ENCODE data around the gene REEP3. TPM values are rescaled to one million over a fixed set of nuclear protein-coding genes. Genes with fewer than 3 reads are reported as not detected.

Gene REEP3
- total and polyA plus RNA-seq, 2 of the 8 experiments (the other 6 are each of a cell fraction or from before 2014, with no cell fraction given) = 5.8 to 31.5 TPM

- no peak overlapping the region for H2BK20ac ChIP-seq (ENCODE audit: low read length)
- H3K4me3 ChIP-seq (ENCODE audit: extremely low read depth in 1 of 4, insufficient read depth in 2 of 4, low read depth in 3 of 4, low read length in 4 of 4) = no peak overlapping the region
- CTCF ChIA-PET (ENCODE audit: partially characterized antibody) = interaction anchor here (0.6 kb wide), 1 partner anchor 244 kb away, joined by 4 read pairs; no protein-coding TSS in a partner anchor
- no peak overlapping the region for H2BK12ac ChIP-seq (ENCODE audit: low read depth, low read length)
- no peak overlapping the region for H3K56ac ChIP-seq (replicated peaks; ENCODE audit: insufficient read length, low read depth, low read length)
- peaks cover 0 to 75% of the 10 kb centered on the region in 2 experiments; a peak in 2 of 4 replicates for H3K79me2 ChIP-seq (ENCODE audit: control insufficient read depth in 1 of 2, insufficient read depth in 2 of 2, low read length in 2 of 2)
- 85% methylated on average over 1 of the region's 1 CpG; no CpG with 5 or more reads in 1 of the 2 experiments for WGBS, 2 experiments (ENCODE audit: extremely low coverage in 1 of 2, insufficient coverage in 1 of 2, insufficient read length in 1 of 2, insufficient replicate concordance in 2 of 2, low coverage in 1 of 2, low lambda C conversion rate in 2 of 2, missing lambda C conversion rate in 1 of 2)
- no peak overlapping the region for H4K8ac ChIP-seq (ENCODE audit: extremely low read depth, insufficient read depth, low read length)
- H4K20me1 ChIP-seq (replicated peaks in 1 of 2; ENCODE audit: control insufficient read depth in 1 of 2, insufficient read depth in 2 of 2, low read length in 2 of 2) = peaks cover 0 to 1% of the 10 kb centered on the region in 2 experiments
- H3K18ac ChIP-seq (ENCODE audit: extremely low read depth, low read length) = no peak overlapping the region
- H3K9ac ChIP-seq (replicated peaks in 1 of 4; ENCODE audit: extremely low read depth in 1 of 4, low read depth in 3 of 4, low read length in 3 of 4) = no peak overlapping the region
- H2AK5ac ChIP-seq (ENCODE audit: low read depth, low read length) = no peak overlapping the region
- TF ChIP-seq YY1 (IDR thresholded peaks at IDR 0.05; ENCODE audit: low read depth, low read length) = no peak
- TF ChIP-seq TAF7 (optimal IDR thresholded peaks at IDR 0.05; ENCODE audit: borderline replicate concordance, low read depth, low read length) = no peak
- TF ChIP-seq PHF8 (conservative IDR thresholded peaks at IDR 0.05; ENCODE audit: low read depth, low read length) = no peak
- no peak for TF ChIP-seq ATF2 (IDR thresholded peaks at IDR 0.05; ENCODE audit: low read length)
- no peak for TF ChIP-seq RFX5 (IDR thresholded peaks at IDR 0.05; ENCODE audit: borderline replicate concordance, low read depth, low read length)
- no peak for TF ChIP-seq CHD1 (IDR thresholded peaks at IDR 0.05; ENCODE audit: low read depth, low read length)
- TF ChIP-seq BCL11A (IDR thresholded peaks at IDR 0.05; ENCODE audit: low read depth in 2 of 2, low read length in 2 of 2) = no peak
- no peaks in the 10 kb centered on the region; the same call in 1 of the 2 replicates for H3K79me1 ChIP-seq (ENCODE audit: low read depth, low read length)
- DNase-seq (ENCODE audit: low read depth in 1 of 2, low spot score in 2 of 2) = no peak
- H4K91ac ChIP-seq (replicated peaks; ENCODE audit: insufficient read length, low read length) = no peak overlapping the region
- no peaks in the 10 kb centered on the region for H3K36me3 ChIP-seq (ENCODE audit: control insufficient read depth in 2 of 4, insufficient read depth in 4 of 4, low read length in 3 of 4)
- POLR2A ChIA-PET (ENCODE audit: partially characterized antibody) = no interaction called here
- H3K4ac ChIP-seq (replicated peaks; ENCODE audit: insufficient read length, low read depth, low read length) = no peak overlapping the region
- no peaks in the 10 kb centered on the region for H3K9me3 ChIP-seq (ENCODE audit: insufficient read depth in 2 of 2, low read depth in 1 of 2, low read length in 1 of 2)
- no peak overlapping the region for H3K14ac ChIP-seq (ENCODE audit: insufficient read length)
- H4K5ac ChIP-seq (ENCODE audit: insufficient read length, low read depth, low read length) = no peak overlapping the region
- no peak overlapping the region for H3K23ac ChIP-seq (ENCODE audit: insufficient read length)
- no peaks in the 10 kb centered on the region for H3K27me3 ChIP-seq (replicated peaks in 1 of 4; ENCODE audit: control insufficient read depth in 3 of 4, extremely low read depth in 1 of 4, insufficient read depth in 3 of 4, low read length in 3 of 4)
- no peak overlapping the region for H2BK5ac ChIP-seq (ENCODE audit: low read depth, low read length)
- no peaks in the 10 kb centered on the region; the same call in 1 of the 2 replicates for H3K23me2 ChIP-seq (ENCODE audit: low read depth, low read length)
- no peak for FAIRE-seq
- no peak overlapping the region for H3K4me2 ChIP-seq (ENCODE audit: insufficient read depth in 1 of 2, low read depth in 2 of 2, low read length in 2 of 2)
- H3K27ac ChIP-seq (ENCODE audit: low read depth, low read length) = no peak overlapping the region
- H3K4me1 ChIP-seq (replicated peaks in 1 of 4; ENCODE audit: control insufficient read depth in 3 of 4, insufficient read depth in 4 of 4, low read length in 3 of 4) = peaks cover 0 to 5% (median 0%) of the 10 kb centered on the region in 4 experiments; a peak in 1 of 7 replicates
- no peak overlapping the region for H2BK15ac ChIP-seq (ENCODE audit: low read length)
- H2BK120ac ChIP-seq (replicated peaks; ENCODE audit: low read depth, low read length) = no peak overlapping the region
- no peak overlapping the region for H2AFZ ChIP-seq (ENCODE audit: low read length)
These were observed 24.6 kb upstream of the REEP3 start for GRCh38 chr10:63496561-63496960.

Measured in H1 (cell line).